ENCODE measurements around the gene SCAF8. TPM values are rescaled to one million over a fixed set of nuclear protein-coding genes. Genes with fewer than 3 reads are reported as not detected.
A peak's percentile ranks its signal among the peaks of the same experiment; 100 is the strongest.
"Not testable (repeated sequence)": the region's sequence is repeated elsewhere in the genome, so short reads cannot be mapped to it uniquely, and the experiment has no call there.

SCAF8 gene
- polyA plus RNA-seq, 3 donors: 56.0 to 65.2 (median 59.6) TPM

DNA sequence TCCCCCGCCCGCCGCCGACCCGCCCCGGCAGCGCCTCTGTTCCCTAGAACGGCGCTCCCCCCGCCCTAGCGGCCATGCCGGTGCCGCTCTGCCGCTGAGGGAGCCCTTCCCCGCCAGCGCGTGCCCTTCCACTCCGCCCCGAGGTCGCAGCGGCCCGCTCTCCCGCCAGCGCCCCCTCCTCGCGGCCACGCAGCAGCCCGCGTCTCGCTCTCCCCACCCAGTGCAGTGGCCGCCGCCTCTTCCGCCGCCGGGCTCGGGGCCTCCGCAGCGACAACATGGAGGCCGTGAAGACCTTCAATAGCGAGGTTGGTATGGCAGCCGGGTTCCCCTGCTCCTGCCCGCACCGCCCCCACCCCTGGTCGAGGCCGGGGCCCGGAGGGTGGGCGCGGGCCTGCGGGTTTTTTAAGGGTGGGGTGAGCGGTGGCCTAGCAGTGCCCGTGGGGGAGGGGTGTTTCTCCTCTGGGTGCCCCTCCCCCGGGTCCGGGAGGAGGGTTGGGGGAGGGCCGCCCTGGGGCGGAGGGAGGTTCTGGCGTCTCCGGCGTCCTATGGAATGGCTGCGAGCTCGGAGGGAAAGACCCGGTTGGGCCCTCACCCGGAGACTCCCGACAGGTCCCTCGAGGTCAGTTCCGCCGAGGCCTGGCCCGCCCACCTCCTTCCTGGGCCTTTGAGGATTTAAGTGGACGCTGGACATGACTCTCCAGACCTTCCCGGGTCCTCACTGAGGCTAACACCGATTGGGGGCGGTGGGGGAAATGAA, 588 bp downstream of the SCAF8 start:
- DNase-seq (ENCODE audit: low read depth in 3 of 3, low spot score in 2 of 3): peak; percentile 86 to 92 (median 92)

DNA sequence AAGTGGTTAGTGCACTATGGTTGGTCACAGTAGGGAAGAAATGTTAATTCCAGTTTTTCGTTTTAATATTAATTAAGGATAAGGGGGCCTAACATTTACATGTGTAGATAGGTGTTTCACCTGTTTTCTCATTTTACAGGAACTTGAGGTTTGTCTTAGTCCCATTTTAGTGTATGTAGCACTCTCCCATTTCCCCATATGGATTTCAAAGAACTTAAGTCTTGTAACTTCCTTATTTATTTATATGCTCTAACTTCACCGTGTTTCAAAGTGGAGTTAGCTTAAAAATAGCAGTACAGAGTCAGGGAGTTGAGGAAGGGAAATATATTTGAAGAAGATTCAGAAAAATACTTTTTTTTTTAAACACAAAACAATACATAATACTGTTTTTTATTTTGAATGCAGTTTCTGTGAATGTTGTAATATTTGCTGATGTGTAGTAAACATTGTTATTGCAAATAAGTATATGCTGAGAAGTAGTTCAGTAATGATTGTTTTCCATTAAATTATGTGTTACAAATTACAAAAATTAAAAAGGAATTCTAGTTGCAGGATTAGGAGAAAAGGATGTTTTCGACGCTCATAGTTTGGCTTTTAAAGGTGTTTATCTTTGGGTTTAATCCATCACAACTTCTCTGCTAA, 3.5 kb downstream of the SCAF8 start:
- no peak for DNase-seq (ENCODE audit: low read depth in 3 of 3, low spot score in 2 of 3)

DNA sequence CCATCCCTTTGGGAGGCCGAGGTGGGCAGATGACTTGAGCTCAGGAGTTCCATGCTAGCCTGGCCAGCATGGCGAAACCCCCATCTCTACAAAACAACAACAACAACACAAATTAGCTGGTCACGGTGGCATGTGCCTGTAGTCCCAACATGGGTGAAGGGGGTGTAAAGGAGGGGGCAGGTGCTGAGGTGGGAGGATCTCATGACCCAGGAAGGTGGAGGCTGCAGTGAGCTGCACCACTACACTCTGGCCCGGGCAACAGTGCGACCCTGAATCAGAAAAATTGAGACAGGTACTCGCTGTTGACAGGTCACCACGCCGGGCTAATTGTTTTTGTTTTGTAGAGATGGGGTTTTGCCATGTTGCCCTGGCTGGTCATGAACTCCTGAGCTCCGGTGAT, 4.2 kb downstream of the SCAF8 start:
- DNase-seq (ENCODE audit: low read depth in 3 of 3, low spot score in 2 of 3): no peak

DNA sequence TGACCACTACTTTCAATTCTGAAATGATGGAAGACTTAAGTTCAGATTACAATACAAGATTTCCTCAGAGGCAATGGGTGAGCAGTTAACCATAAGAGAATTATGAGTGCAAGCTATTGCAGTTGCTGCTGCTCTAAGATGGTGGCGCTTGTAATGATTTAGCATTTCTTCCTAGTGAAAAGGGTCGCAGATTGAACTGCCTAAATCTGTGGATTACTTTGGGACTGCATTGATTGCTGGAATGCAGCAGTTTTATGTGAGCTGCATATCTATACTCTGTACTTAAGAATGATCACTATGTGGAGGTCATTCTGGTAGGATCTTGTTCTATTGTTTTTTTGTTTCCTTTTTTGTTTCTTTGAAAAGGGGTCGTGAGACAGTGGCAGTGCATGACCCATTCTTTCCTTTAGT, 5.3 kb downstream of the SCAF8 start:
- no peak for DNase-seq (ENCODE audit: low read depth in 3 of 3, low spot score in 2 of 3)

DNA sequence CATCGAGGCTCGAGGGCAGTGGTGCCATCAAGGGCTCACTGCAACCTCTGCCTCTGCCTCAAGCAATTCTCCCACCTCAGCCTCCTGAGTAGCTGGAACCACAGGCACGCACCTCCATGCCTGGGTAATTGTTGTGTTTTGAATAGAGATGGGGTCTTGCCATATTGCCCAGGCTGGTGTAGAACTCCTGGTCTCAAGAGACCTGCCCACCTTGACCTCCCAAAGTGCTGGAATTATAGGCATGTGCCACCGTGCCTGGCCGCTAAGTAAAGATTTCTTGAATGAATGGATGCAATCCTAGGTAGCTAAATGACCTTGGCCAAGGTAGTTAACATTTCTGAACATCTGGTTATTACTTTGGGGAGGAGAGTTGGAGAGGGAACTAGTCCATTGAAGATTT, 7.4 kb downstream of the SCAF8 start:
- no peak for DNase-seq (ENCODE audit: low read depth in 3 of 3, low spot score in 2 of 3)

DNA sequence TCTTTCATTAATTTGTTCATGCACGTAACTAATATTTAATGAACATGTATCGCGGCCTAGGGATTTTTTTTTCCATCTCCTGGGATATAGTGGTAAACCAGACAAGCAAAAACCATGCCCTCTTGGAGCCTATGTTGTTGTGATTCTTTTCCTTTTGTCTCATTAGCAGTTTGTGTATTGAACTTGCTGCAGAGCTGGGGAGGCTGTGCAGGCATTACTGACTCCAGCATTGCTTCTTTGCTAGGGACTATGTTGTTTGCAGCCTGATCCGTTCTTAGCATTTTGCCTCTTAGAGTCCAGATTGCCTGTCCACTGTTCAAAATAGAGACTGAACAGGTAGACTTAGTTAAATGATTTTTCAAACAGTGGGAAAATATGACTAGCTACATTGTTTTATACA, 9.7 kb downstream of the SCAF8 start:
- no peak for DNase-seq (ENCODE audit: low read depth in 3 of 3, low spot score in 2 of 3)

DNA sequence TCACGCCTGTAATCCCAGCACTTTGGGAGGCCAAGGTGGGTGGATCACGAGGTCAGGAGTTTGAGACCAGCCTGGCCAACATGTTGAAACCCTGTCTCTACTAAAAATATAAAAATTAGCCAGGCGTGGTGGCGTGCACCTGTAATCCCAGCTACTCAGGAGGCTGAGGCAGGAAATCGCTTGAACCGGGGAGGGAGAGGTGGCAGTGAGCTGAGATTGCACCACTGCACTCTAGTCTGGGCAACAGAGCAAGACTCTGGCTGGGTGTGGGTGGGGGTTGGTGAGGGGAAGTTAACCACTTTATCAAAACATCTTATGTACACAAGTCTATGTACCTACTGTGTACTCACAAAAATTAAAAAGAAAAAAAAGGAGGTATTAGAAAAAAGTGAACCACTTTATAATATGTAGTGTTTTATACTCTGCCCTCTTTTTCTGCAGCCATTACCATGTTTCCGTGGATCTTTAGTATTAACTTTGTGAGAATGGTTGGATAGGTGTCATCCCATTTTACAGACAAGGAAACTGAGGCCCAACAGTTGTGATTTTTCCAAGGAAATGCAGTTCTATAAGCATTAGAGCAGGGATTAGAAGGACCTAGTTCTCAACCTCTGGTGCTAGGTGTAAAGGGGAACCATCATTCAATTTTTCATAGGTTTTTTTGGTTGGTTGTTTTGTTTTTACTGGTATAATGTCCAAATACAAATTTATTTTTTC, 11.0 kb downstream of the SCAF8 start:
- DNase-seq (ENCODE audit: low read depth in 3 of 3, low spot score in 2 of 3): not testable (repeated sequence)

DNA sequence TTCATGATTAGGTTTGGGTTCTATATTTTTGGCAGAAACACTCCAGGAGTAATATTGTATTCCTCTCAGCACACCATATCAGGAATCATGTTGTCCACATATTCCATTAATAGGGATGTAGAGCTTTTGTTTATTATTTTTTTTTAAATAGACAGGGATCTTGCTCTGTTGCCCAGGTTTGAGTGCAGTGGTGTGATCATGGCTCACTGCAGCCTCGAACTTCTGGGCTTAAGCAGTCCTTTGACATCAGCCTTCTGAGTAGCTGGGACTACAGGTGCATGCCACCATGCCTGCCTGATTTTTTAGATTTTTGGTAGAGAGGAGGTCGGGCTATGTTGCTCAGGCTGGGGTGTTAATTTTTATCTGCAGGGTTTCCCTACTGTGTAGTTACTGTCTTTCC, 12.0 kb downstream of the SCAF8 start:
- DNase-seq (ENCODE audit: low read depth in 3 of 3, low spot score in 2 of 3): no peak

DNA sequence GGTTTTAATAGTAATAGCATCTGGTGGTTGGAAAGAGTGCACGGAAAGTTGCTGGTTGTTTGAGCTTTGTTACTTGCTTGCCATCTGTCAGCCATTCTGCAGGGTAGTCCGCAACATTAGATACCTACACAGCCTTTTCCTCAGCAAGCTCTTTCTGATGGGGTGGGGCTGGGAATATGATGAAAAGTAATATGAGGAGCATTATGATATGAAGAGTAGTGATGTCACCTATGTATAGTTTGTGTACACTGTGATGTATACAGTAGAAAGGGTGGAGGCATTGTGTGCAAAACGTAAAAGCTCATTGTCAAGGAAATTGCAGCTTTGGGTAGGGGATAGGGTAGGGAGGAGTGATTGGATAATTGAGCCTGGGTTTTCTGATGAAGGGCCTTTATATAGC, 16.1 kb downstream of the SCAF8 start:
- DNase-seq (ENCODE audit: low read depth in 3 of 3, low spot score in 2 of 3): no peak

DNA sequence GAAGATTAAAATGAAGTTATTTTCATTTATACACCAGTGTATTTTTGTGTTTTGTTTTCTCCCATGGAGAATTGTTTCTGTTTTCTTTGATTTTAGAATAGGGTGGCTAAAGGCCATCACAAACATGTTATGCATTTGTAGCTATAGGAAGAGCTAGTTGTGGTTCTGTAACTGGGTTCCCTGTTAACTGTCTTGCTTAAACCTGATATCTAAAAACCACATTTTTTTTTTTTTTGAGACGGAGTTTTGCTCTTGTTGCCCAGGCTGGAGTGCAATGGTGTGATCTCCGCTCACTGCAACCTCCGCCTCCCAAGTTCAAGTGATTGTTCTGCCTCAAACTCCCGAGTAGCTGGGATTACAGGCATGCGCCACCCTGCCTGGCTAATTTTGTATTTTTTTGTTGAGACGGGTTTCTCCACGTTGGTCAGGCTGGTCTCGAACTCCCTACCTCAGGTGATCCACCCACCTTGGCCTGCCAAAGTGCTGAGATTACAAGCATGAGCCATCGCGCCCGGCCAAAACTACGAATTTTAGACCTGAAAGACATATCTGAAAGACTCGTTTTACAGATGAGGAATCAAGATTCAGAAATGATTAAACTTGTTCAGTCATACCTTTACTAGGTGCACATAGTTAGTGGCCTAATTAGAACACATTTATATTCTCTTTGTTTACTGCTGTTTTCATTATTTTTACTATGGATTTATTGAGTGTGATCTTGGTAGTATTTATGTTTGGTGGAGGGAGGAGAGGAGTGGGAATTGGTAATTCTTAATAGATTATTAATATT, 18.0 kb downstream of the SCAF8 start:
- DNase-seq (ENCODE audit: low read depth in 3 of 3, low spot score in 2 of 3): no peak

DNA sequence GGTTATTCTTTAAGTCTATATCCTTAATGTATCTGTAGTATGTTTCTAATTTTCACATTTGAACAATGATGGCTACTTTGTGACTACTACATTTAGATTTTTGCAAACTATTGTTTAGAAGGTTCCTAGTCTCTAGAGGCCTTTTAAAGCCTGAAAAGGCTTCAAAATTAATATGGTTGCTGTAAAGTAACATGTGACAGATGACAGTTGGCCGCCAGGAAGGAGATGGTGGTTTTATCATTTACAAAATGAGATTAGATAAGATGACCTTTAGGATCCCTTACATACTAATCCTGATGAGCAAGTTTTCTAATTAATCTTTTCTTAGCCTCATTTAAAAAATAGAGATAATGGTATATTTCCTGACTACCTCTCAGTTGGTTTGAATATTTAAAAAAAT, 18.8 kb downstream of the SCAF8 start:
- no peak for DNase-seq (ENCODE audit: low read depth in 3 of 3, low spot score in 2 of 3)

DNA sequence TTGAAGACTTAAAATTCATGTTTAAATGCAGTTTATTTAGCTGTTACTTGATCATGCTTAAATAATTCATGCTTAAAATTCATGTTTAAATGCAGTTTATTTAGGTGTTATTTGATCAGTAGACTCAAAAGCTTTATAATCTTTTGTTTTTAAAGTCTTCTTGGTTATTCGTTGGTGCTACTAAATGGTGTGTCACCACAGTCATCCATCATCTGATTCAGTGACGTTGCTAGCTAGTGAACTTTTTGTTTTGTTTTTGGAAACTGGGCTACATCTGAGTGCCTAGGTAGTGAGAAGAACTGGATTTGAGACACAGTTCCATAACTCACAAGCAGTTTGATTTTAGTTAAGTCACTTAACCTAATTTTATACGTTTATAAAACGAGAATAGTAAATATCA, 20.9 kb downstream of the SCAF8 start:
- DNase-seq (ENCODE audit: low read depth in 3 of 3, low spot score in 2 of 3): no peak

DNA sequence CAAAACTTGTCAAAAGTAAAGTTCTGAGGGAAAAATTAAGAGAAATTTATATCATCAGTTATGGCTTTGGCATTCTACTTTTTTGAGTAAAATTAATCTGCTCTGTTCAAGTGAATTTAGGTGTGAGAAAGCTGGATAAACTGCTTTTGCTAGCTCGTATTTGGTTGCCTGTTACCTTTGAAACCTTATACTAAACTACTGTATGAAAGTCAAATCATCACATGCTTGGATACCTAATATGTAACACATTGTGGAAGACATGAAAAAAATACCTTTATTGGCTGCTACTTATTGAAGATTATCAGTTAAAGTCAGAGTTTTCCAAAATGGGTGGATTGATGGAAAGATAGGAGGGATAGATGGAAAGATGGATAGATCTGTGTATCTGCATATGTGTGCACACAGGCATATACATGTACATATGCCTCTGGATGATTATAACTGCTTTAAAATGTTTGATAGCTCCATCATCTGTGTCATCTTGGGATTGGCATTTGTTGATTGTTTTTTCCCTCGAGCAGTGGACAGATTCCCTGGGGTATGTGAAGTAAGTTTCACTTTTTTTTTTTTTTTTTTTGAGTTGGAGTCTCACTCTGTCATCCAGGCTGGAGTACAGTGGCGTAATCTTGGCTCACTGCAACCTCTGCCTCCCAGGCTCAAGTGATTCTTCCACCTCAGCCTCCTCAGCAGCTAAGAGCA, 24.3 kb downstream of the SCAF8 start:
- no peak for DNase-seq (ENCODE audit: low read depth in 3 of 3, low spot score in 2 of 3)

DNA sequence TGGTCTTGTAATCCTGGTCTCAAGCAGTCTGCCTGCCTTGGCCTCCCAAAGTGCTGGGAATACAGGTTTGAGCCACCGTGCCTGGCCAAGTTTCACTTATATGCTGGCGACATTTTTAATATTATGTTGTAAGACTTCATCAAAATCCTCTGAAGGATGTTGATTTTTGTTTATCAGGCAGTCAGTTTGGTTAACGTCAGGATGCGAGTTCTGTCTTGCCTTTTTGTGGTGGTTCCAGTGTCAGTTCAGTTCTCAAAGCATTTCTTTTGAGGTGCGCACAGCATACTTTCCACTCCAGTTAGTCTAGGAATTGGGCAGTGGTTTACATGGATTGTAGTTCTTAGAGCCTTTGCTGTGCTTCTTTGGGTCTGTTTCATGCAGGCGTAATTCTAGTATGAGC, 24.9 kb downstream of the SCAF8 start:
- DNase-seq (ENCODE audit: low read depth in 3 of 3, low spot score in 2 of 3): no peak

DNA sequence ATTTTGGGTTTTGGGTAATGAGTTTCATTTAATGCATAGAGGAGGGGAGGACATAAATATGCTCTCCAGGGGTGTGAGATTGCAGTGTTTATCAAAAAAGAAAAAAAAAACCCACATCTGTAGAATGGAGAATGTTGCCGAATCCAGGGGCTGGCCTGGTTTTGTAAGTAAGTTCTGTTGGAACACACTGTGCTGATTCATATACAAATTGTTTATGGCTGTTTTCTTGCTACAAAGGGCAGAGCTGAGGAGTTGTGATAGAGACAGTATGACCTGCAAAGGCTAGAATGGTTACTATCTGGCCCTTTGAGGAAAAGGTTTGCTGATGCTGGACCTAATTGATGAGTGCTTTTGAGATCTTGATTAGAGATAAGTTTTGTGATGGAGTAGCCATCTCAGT, 30.4 kb downstream of the SCAF8 start:
- no peak for DNase-seq (ENCODE audit: low read depth in 3 of 3, low spot score in 2 of 3)

DNA sequence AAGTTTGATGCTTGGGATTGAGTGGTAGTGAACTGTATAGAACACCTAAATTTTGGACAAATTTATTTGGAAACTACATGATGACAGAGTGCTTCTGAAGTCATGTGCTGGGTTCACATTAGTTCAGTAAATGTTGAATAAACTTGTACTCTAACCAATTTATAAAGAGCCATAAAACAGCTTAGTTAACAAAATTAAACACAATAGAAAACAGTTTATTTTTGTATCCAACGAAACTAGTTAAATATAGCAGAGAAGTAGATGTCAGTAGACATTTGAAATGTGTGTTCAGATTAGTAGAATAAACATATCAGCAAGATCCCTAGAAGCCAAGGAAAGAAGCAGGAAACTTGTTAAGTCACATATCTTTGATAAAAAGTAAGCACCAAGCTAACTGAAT, 32.1 kb downstream of the SCAF8 start:
- no peak for DNase-seq (ENCODE audit: low read depth in 3 of 3, low spot score in 2 of 3)

DNA sequence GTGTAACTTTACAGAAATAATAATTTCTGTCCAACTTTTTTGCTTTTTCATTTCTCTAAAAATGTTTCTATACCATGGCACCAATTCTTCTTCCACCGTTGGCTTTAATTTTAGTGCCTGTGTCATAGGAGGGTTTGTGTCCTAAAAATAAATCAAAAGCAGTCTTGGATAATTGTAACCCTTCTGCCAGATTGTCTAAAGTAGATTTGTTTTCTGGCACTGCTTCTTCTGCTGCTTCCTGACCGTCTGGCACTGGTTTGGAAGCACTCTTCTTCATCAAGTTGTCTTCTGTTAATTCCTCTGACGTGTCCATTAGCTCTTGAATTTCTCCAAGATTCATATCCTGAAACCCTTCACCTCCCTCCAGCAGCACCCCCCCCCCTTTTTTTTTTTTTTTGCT, 33.1 kb downstream of the SCAF8 start:
- no peak for DNase-seq (ENCODE audit: low read depth in 3 of 3, low spot score in 2 of 3)

DNA sequence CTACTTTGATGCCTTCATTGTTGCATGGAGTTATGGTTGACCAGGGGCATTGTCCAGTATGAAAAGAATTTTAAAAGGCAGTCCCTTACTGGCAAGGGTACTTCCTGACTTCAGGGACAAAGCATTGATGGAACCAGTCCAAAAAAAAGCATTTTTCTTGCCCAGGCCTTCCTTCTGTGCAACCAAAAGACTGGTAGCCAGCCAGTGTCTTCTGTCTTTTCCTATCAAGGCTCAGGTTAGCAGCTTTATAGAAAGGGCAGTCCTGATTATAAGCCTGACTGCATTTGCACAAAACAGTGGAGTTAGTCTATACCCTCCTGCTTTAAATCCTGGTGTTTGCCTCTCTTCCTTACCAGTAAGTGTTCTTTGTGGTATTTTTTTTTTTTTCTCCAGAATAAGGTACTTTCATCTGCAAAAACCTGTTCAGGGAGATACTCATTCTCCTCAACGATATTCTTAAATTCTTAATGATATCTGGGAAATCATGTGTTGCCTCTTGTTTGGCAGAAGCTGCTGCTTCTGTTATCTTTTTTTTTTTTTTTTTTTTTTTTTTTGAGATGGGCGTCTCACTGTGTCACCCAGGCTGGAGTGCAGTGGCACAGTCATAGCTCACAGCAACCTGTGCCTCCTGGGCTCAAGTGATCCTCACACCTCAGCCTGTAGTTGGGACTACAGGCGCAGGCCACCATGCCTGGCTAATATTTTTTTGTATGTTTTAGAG, 33.9 kb downstream of the SCAF8 start:
- no peak for DNase-seq (ENCODE audit: low read depth in 3 of 3, low spot score in 2 of 3)

DNA sequence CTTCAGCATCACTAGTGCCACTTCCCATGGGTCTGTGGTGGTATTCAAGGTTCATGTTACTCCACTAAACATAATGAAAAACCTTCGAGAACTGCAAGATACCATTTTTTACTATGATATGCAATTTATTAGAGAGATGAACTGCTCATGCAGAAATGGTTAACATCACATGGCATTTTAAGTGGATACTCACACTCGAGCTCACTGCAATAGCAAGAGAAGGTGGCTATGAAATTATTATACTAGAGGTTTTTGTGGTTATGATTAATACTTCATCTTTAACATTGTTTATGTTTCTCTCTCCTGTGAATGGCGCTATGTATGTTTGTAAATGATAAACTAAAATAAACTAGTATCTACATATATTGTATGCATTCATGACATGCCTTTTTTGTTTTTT, 35.1 kb downstream of the SCAF8 start:
- DNase-seq (ENCODE audit: low read depth in 3 of 3, low spot score in 2 of 3): no peak

DNA sequence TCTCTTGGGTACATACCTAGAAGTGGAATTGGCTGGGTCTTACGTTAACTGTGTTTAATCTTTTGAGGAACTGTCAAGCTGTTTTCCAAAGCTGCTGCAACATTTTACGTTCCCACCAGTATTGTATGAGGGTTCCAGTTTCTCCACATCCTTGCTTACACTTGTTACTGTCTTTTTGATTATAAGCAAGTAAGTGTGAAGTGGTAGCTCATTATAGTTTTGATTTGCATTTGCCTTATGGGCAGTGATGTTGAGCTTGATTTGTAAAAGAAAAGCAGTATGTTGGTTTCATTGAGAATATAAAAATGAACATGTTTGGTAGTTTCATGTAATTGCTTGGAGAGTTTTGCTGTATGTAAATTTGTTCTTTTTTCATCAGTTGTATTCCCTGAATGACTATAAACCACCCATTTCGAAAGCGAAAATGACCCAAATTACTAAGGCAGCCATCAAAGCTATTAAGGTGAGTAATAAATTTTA, 40.4 kb downstream of the SCAF8 start:
- no peak for DNase-seq (ENCODE audit: low read depth in 3 of 3, low spot score in 2 of 3)
